Keratinocyte (primary cell): ENCODE measurements around the gene ZC3H12D.

Experiments
- EZH2 ChIP-seq: IDR thresholded peaks from one replicate; pipeline ENCODE4 v1.6.1; 2012; ENCODE audit warnings: inconsistent platforms, mild to moderate bottlenecking, low read length, moderate library complexity
- TF ChIP-seq, protein P1 (sequence below), 3 experiments: IDR thresholded peaks in 1 of 3; conservative IDR thresholded peaks in 1 of 3; optimal IDR thresholded peaks in 1 of 3; 2 replicates in 2 of 3; 3 replicates in 1 of 3; pipeline versions ENCODE3 to v1.5.1; 2011; ENCODE audit warnings: low read length in 3 of 3, mild to moderate bottlenecking in 3 of 3, moderate library complexity in 2 of 3, control low read depth in 1 of 3, inconsistent platforms in 1 of 3; ENCODE audit not compliant: insufficient read depth in 2 of 3; ENCODE audit errors: extremely low read depth in 1 of 3

DNA sequence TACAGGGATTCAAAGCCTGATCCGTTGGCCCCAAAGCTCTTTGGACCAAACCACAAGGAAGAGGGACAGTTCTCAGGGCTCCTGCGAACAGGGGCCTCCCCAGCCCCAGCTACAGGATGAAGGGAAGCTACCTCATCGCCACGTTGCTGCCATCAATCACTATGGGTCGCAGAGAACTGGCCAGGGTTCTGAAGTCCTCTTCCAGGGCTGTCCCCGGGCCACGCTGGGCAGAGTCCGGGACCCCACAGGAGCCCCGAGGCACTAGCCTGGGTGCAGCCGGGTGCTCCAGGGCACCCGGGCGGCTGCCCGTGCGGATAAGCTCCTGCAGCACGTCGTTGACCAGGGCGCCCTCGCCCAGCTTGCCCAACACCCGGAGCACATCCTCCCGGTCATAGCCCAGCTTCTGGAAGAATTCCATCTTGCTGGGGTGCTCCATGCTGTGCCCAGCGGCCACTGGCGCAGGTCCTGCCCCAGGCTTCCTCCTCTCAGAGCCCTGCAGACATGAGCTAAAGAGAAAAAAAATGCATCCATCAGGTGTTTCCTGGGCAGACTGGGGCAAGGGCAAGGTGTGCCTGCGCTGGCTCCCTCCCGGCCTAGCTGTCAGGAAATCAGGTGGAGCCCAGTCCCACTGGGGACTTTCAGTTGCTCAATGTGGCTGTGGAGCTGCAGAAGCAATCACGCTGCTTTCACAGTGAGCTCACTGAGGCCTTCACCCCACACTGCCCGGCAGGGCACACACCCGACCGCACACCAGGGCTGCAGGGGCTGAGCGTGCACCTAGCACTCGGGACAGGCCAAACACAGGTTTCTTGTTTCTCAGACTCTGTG is 10.5 kb downstream of the ZC3H12D start:
- TF ChIP-seq, protein P1, sequence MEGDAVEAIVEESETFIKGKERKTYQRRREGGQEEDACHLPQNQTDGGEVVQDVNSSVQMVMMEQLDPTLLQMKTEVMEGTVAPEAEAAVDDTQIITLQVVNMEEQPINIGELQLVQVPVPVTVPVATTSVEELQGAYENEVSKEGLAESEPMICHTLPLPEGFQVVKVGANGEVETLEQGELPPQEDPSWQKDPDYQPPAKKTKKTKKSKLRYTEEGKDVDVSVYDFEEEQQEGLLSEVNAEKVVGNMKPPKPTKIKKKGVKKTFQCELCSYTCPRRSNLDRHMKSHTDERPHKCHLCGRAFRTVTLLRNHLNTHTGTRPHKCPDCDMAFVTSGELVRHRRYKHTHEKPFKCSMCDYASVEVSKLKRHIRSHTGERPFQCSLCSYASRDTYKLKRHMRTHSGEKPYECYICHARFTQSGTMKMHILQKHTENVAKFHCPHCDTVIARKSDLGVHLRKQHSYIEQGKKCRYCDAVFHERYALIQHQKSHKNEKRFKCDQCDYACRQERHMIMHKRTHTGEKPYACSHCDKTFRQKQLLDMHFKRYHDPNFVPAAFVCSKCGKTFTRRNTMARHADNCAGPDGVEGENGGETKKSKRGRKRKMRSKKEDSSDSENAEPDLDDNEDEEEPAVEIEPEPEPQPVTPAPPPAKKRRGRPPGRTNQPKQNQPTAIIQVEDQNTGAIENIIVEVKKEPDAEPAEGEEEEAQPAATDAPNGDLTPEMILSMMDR (optimal IDR thresholded peaks at IDR 0.05 in 1 of 3, IDR thresholded peaks at IDR 0.05 in 1 of 3, conservative IDR thresholded peaks at IDR 0.05 in 1 of 3; ENCODE audit: extremely low read depth in 1 of 3, insufficient read depth in 2 of 3, low read length in 3 of 3) = no peak
- TF ChIP-seq EZH2 = peak; percentile 29
